HG02943 (cell line): Measurements from ENCODE around the gene KRTAP6-3.

ENCODE experiments used
- ATAC-seq: cut with Tn5 transposase; IDR thresholded peaks from one replicate; pipeline ENCODE4 v1.9.1; 2021; ENCODE audit warnings: mild to moderate bottlenecking, low read depth, moderate library complexity; ENCODE audit not compliant: unreplicated experiment

The KRTAP6-3 gene, protein sequence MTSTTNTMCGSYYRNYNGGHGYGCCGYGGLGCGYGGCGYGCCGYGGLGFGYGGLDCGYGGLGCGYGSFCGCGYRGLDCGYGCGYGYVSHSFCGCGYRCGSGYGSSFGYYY

DNA sequence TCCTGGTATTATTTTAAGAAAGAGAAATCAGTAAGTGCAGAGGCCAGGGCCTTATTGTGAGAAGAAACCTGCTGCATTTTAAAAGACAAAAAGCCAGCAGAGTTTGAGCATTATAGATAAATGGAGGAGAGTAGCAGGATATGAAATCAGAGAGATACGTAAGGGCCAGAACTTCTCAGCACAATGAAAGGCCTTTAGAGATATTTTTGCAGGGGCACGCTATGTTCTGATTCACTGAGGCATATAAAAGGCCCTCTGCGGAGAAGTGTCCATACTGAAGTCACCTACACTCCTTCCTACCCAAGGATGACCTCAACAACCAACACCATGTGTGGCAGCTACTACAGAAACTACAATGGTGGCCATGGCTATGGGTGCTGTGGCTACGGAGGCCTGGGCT is at the start of gene KRTAP6-3:
Gene KRTAP6-3, plus strand, starts transcription at position 301 of the 400 bp plus-strand sequence. Its CDS starts 6 bp downstream, at position 307.
- ATAC-seq, result no peak

DNA sequence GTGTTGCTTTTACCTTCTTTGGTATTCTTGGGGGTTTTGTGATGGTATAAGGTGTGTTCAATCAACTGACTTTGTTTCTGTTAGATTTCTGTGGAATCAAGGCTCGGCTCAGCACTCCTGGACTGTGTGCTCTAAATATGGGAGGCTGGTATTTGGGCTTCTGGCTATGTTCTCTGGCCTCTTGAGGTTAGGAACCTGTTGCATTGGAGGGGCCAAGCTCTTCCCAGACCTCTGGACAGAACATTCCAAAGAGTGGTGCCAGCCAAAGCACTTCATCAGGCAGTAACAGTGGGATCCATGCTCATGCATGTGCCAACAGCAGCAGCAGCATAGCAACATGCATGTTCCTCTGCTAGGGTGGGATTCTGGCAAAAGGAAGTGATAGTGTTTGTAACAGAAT is 39.5 kb upstream of the KRTAP6-3 start:
- ATAC-seq, result no peak

DNA sequence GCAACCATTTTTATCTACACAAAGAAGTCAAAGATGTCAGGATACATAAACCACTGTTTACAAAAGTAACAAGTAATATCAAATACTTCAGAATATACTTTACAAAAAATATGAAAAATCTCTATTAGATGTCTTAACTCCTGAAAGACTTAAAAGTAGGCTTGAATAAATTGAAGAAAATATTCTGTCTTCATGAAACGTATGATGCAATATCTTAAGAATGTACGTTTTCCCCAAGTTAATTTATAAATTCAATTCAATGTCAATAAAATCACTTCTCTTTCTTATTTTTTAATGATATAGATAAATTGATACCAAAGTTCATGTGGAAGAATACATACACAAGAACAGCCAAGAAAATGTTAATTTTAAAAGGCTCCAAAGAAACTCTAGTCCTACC is 37.1 kb upstream of the KRTAP6-3 start:
- no peak for ATAC-seq

DNA sequence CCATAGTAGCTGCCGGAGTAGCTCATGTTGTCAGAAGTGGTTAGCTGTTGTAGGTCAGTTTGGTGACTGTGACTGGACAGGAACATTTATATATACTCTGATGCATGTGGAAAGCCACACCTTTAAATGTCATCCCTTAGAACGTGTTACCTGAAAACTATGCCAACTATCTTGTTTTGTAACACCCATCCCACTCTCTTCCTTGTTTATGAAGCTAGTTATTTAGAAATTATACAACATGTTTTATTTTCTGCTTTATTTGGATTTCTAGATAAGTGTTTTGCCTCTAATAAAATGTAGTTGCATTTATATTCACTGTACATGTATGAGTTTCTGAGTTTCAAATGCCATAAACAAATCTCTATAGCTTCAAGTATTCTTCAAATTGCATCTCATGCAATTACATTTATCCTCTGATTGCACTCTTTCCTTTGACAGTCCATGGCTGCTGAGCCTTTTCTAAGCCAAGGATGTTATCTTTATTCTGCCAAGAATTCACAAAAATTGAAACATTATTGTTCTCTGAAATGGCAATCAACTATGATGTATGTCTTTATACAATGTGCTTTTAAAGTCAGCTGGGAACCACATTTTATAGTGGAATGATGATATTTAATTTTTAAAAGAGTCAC is 30.9 kb upstream of the KRTAP6-3 start, which contains the start of gene KRTAP19-7:
Gene KRTAP19-7, minus strand, starts transcription at position 51 of the 632 bp plus-strand sequence. Its CDS starts 25 bp downstream, at position 26.
- no peak for ATAC-seq

GRCh38 chr21:30561957-30562356 is 30.3 kb upstream of the KRTAP6-3 start:
- no peak for ATAC-seq

DNA sequence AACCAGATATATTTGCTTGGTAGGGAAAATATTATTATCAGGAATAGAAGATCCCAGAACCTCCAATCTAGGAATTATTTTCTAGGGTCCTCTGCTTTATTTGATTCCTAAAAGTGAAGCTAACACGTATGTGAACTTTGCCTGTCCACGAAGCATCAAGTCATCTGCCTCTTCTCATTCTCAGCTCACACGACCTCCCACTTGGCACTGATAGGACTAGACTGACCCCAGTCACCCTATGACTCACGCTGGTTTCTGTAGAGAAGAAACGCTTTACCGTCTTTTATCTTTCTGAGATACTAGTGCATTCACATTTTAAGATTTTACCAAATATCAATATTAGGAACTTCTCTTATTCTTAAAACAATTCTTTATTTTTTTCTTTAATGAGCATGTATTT is 29.2 kb upstream of the KRTAP6-3 start:
- ATAC-seq, result no peak

DNA sequence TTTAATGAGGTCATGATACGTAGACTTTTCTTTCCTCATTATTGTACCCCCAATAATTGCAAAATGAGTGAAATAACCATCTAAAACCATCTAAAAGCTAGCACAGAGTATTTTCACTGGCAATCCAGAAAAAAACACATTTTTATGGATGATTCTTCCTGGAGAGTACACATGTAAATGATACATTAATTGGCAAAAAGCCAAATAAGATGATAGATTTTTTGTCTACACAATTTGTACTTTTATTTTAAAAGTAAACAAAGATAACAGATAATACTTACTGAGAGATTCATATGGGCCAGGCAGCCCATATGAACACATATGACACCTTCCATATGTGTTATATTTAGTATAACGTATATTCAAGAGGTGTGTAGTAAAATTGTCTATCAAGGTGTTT is 28.6 kb upstream of the KRTAP6-3 start:
- no peak for ATAC-seq

- no peak for ATAC-seq
These were observed 24.6 kb upstream of the KRTAP6-3 start for GRCh38 chr21:30567617-30568016.

GRCh38 chr21:30577766-30578165 is 14.5 kb upstream of the KRTAP6-3 start:
- no peak for ATAC-seq

GRCh38 chr21:30579346-30579745 is 12.9 kb upstream of the KRTAP6-3 start:
- no peak for ATAC-seq

DNA sequence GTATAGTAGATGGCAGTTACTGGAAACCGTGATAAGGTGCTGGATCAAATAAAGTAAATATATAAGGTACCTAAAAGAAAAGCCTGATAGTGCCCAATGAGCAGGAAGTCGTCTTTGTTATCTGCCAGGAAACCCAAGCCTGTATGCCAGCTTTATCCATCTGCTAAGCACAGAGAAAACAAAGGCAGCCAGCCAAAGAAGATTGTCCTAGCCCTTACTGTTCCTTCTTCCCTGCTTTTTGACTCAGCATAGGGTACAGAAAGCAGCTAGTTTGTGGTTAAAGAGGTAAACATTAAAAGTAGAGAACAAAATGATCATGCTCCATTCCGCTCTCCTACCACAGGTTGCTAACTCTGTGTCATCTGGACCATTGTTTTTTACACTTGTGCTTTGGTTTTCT is 12.1 kb upstream of the KRTAP6-3 start:
- ATAC-seq, result no peak

DNA sequence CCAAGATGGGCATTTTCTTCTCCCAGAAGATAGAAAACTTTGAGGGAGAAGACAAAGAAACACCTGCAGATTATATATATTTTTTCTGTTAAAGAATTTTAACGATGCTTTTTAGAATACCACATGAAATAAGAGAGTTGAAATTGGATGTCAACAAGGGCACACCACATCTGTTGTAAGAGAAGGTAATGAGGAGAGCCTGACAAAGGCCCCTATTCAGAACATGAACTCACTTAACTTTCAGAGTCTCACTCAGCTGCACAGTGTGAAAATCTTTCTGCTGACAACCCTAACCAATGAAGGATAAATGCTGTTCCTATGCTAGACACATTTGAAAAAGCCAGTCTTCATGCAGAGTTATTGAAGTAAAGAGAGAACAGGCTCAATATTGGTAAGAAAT is 9.4 kb upstream of the KRTAP6-3 start:
- ATAC-seq, result no peak

GRCh38 chr21:30590297-30590696 is 1.9 kb upstream of the KRTAP6-3 start, which contains the start of gene KRTAP22-2:
KRTAP22-2 (minus strand) TSS chr21:30590397.
- no peak for ATAC-seq

DNA sequence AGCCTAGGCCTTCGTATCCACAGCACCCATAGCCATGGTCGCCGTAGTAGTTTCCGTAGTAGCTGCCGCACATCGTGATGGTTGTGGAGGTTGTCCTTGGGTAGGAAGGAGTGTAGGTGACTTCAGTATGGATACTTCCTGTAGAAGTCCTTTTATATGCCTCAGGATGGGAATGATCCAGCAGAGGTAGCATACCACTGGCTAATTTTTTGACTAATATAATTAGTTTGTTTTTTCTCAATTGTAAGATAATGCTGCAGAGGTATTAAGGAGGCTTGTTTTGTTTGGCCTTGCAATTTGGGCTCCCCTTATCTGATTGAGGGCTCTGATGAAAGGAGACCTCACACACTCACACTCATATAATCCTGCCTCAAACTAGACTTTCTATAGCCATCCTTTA is 6.6 kb downstream of the KRTAP6-3 start, which contains the start of gene KRTAP6-2:
Gene KRTAP6-2, minus strand, starts transcription at position 101 of the 400 bp plus-strand sequence. Its CDS starts 28 bp downstream, at position 73.
- no peak for ATAC-seq

- ATAC-seq, result no peak
These were observed 8.5 kb downstream of the KRTAP6-3 start, which contains the start of gene KRTAP22-1 for GRCh38 chr21:30600787-30601186. KRTAP22-1 (plus strand) TSS chr21:30601087.

GRCh38 chr21:30605968-30606367 is 13.7 kb downstream of the KRTAP6-3 start:
- no peak for ATAC-seq

DNA sequence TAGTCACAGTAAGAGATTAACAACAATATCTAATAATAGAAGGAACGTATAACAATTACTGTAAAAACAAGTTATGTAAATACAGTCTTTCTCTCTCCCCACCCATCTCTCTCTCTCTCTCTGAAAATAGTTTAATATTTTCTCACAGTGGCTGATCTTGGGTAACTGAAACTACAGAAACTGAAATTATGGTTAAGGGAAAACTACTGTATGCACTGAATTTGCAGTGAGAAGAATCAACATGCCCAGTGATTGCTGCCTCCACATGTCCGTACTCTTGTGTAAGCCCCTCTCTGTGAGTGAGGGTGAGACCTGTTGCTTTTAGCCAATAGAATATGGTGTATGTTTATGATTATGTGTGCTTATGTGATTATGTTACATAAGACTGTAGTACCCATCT is 19.9 kb downstream of the KRTAP6-3 start:
- ATAC-seq, result no peak

DNA sequence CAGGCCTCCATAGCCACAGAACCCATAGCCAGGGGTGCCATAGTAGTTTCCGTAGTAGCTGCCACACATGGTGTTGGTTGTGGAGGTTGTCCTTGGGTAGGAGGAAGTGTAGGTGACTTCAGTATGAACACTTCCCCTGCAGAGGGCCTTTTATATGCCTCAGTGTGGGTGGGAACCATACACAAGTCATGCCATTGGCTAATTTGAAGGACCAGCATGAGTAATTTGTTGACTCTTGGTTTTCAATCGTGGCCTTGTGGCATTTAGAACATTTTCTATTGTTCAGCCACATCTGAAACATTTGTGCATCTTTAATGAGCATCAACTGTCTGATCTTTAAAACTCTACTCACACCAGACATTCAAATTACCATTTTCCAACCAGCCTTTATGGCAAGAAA is 21.6 kb downstream of the KRTAP6-3 start, which contains the start of gene KRTAP6-1:
Gene KRTAP6-1, minus strand, starts transcription at position 95 of the 400 bp plus-strand sequence. Its CDS starts 26 bp downstream, at position 69.
- no peak for ATAC-seq

DNA sequence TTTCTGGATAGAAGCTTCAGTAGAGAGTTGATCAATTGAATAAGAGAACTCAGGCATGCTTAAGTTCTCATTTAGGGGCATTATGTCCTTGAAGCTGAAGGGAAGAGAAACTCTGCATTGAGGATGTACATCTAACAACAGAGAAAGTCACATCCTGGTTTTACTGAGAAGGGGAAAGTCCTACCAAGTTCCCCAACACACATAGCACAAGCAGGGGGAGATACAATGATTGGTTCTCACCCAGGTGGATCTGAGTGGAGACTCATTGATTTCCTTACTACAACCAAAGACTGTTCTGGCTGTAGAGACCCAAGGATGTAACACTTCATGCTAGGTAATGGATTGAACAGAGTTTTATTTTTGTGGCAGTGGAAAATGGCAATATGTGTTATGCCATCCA is 23.0 kb downstream of the KRTAP6-3 start:
- no peak for ATAC-seq

DNA sequence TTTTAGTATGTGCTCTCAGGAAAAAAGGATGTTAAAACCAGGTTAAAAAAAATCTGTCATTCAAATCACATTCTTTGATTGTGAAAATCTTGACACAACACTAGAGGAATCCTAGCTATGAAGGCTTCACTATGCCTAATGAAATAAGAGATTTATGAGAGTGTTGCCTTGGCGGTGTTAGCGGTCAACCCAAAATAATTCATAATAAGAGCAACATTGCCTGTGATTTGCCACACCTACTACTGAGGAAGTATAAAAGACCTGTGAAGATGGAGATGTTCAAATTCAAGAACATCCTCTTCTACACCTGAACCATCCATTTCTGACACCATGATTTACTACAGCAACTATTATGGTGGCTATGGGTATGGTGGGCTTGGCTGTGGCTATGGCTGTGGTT is 23.9 kb downstream of the KRTAP6-3 start, which contains the start of gene KRTAP20-1:
Gene KRTAP20-1, plus strand, starts transcription at position 301 of the 400 bp plus-strand sequence. Its CDS starts 30 bp downstream, at position 331.
- ATAC-seq, result no peak

DNA sequence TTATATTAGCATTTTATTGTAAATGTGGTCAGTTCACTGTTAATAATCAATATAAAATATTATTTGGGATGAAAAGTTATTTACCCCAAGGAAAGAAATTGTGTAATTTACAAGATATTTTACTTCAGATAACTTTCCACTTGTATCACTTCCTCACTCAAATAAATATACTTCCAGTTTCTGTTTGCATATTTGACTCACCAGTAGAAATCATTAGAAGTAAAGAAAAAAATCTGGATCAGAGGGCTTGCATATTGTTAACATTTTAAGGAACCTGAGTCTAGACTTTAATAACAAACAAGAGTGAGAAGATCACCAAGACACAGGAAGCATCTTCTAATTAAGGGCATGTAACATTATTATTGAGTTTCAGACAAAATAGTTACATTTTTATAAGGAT is 27.8 kb downstream of the KRTAP6-3 start:
- ATAC-seq, result no peak

DNA sequence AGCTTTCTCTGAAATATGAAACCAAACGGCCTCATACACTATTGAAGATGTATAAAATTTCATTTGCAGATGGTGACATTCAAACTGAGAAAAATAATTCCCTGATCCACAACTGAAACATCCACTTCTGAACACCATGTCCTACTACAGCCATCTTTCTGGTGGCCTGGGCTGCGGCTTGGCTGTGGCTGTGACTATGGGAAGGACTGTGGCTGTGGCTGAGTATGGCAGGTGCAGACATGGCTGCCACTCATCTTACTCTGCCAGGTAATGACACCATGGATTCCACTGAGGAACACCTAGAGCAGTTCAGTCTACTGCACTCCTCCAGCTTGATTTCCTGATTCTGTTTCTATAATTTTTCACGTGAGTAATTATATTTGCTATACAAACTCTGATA is 28.3 kb downstream of the KRTAP6-3 start, which contains the start of gene KRTAP20-4:
Gene KRTAP20-4, plus strand, starts transcription at position 106 of the 400 bp plus-strand sequence.
- ATAC-seq, result no peak
